Heart left ventricle (tissue), 16 donors: ENCODE data around the gene RRAS. TPM values are rescaled to one million over a fixed set of nuclear protein-coding genes. Genes with fewer than 3 reads are reported as not detected.

ENCODE experiments used
- ATAC-seq, 4 donors: fragments of 200-7000 bp; cut with Tn5 transposase; one replicate each; pipeline ENCODE4 v1.9.1; 2020 to 2022; ENCODE audit warnings: moderate library complexity in 4 of 4, mild to moderate bottlenecking in 3 of 4, moderate number of reproducible peaks in 1 of 4
- DNase-seq, 5 donors: peaks; one replicate each; pipeline ENCODE4 v3.0.0-alpha.2; 2020
- H3K27ac ChIP-seq, 12 donors: fragments of 200-600 bp; sonication (generic) in 4 of 12; one replicate each; pipeline versions ENCODE4 v1.5.0 to v1.8.0; 2016 to 2022; ENCODE audit warnings: mild to moderate bottlenecking in 2 of 12
- H3K27me3 ChIP-seq, 9 donors: fragments of 200-600 bp; sonication (generic) in 2 of 9; one replicate each; pipeline versions ENCODE4 v1.5.1 to v1.8.0; 2016 to 2022; ENCODE audit warnings: mild to moderate bottlenecking in 3 of 9
- H3K36me3 ChIP-seq, 9 donors: fragments of 200-600 bp; sonication (generic) in 2 of 9; one replicate each; pipeline versions ENCODE4 v1.5.0 to v1.8.0; 2018 to 2022; ENCODE audit warnings: mild to moderate bottlenecking in 2 of 9
- H3K4me1 ChIP-seq, 12 donors: fragments of 200-600 bp; sonication (generic) in 4 of 12; one replicate each; pipeline versions ENCODE4 v1.5.0 to v1.8.0; 2016 to 2022; ENCODE audit warnings: mild to moderate bottlenecking in 3 of 12
- H3K4me3 ChIP-seq, 12 donors: fragments of 200-600 bp; sonication (generic) in 4 of 12; one replicate each; pipeline versions ENCODE4 v1.5.0 to v1.8.0; 2017 to 2022; ENCODE audit warnings: mild to moderate bottlenecking in 9 of 12, moderate library complexity in 4 of 12
- H3K9me3 ChIP-seq, 12 donors: fragments of 200-600 bp; sonication (generic) in 4 of 12; one replicate each; pipeline versions ENCODE4 v1.5.0 to v1.8.0; 2016 to 2022; ENCODE audit warnings: mild to moderate bottlenecking in 1 of 12
- CTCF ChIP-seq, 12 donors: fragments of 200-600 bp; sonication (generic) in 4 of 12; IDR thresholded peaks; one replicate each; pipeline versions ENCODE4 v1.5.0 to v1.8.0; 2018 to 2022; ENCODE audit warnings: antibody characterized with exemption in 12 of 12, mild to moderate bottlenecking in 5 of 12
- POLR2A ChIP-seq, 2 donors: fragments of 450-650 bp; IDR thresholded peaks; one replicate each; pipeline ENCODE4 v1.6.1; 2017; ENCODE audit warnings: antibody characterized with exemption in 2 of 2, mild to moderate bottlenecking in 2 of 2, moderate library complexity in 2 of 2
- WGBS, 4 donors: extraction: QIAGEN DNeasy Blood & Tissue Kit in 2 of 4; methylation state at CpG; one replicate each; pipeline versions ENCODE4 v1.1.5 to v1.1.7; 2013 to 2018; 5-methylcytosine and 5-hydroxymethylcytosine counted together
- intact Hi-C, 10 donors: fragments of 100-400 bp; cut with DNase I; formaldehyde crosslinking; loops; one replicate each; pipeline versions ENCODE4 v1.11.1 to v1.14.2; 2022
- polyA plus RNA-seq, 2 donors: library from polyadenylated mRNA; stranded (reverse); fragments of 200-250 nt; gene quantifications; one replicate each; pipeline ENCODE4 v1.2.3, GENCODE V29; 2013
- total RNA-seq, 9 donors: library from RNA; depleted of rRNA in 2 of 9; stranded (reverse); fragments of >200 nt in 2 of 9; fragmentation: NEBNext Ultra II Directional in 3 of 9; extraction: Animal tissue kit (Norgen Biotek cat#: 25700) in 3 of 9; gene quantifications; one replicate each; pipeline versions ENCODE4 v1.1.0 to v1.2.4, GENCODE V29; 2016 to 2023
- donor health status: ischemic (EF 13 %, LVEDD 7.1; RV severe dilation, severe dysfunction).
- donor health status: healthy with polysubstance abuse.
- donor health status: DM: no; HTN: yes; CAD: no.
- donor health status: DM: no; HTN: no; CAD: no.
- donor health status: ischemic (EF 25% LVEDD 6.9; RV normal size, moderate dysfunction).
- donor health status: ischemic (EF 25% LVEDD 5.7; RV mildly dilated, moderate dysfunction).
- donor health status: healthy.
- donor health status: DM: yes; HTN: yes; CAD: no.
- donor health status: ischemic (EF 35%, LVEDD 5.7; RV mildly dilated, moderate dysfunction).
- donor health status: nonischemic (EF 11% LVEDD 7.7; RV severe dilation, severe dysfunction).
- donor health status: DM: yes; HTN: yes; CAD: no.
- donor health status: PGD.
- donor health status: ischemic (EF 29% LVEDD 5.4; RV normal size, mild dysfunction).
- donor health status: nonischemic (EF 23%, LVEDD 6.1; RV moderate dilation, normal function).

The RRAS gene
- total and polyA plus RNA-seq, 11 donors: 64.4 to 177 (median 112) TPM

- ATAC-seq (no peak), DNase-seq (no peak)
- Histone ChIP-seq H3K27me3 (no peaks in the 10 kb centered on the region), H3K36me3 (peaks cover 0 to 60% (median 57%) of the 10 kb centered on the region in 9 donors), H3K4me3 (no peak overlapping the region), H3K27ac (no peak overlapping the region), H3K4me1 (peaks cover 0 to 61% (median 34%) of the 10 kb centered on the region in 12 donors), H3K9me3 (no peaks in the 10 kb centered on the region)
- WGBS, 4 donors: 72 to 84% (median 82%) methylated on average over 16 to 19 of the region's 19 CpGs
- TF ChIP-seq CTCF (IDR thresholded peaks at IDR 0.05) (no peak), POLR2A (IDR thresholded peaks at IDR 0.05) (no peak)
- intact Hi-C loops: loop anchor here in 2 of 10 donors (2.0 to 10.0 kb wide), 2 partner anchors 127 to 287 kb away; no protein-coding TSS in a partner anchor
These were observed 41.9 kb upstream of the RRAS start for GRCh38 chr19:49681830-49682229.

GRCh38 chr19:49680421-49681351 is 40.7 kb upstream of the RRAS start:
- Histone ChIP-seq H3K27me3 (no peaks in the 10 kb centered on the region), H3K36me3 (peaks cover 0 to 50% (median 48%) of the 10 kb centered on the region in 9 donors), H3K9me3 (no peaks in the 10 kb centered on the region), H3K4me3 (peak overlapping the region in 8 of 12 donors; percentile 9 to 40 (median 28)), H3K4me1 (peaks cover 0 to 62% (median 37%) of the 10 kb centered on the region in 12 donors), H3K27ac (peak overlapping the region in 11 of 12 donors; percentile 24 to 98 (median 66))
- peak; percentile 86 to 96 (median 92) for DNase-seq
- peak in 3 of 4 donors; percentile 3 to 19 (median 3) for ATAC-seq
- TF ChIP-seq CTCF (IDR thresholded peaks at IDR 0.05): peak; percentile 99 to 100 (median 100)
- no peak for TF ChIP-seq POLR2A (IDR thresholded peaks at IDR 0.05)
- intact Hi-C loops: loop anchor here in 2 of 10 donors (2.0 to 10.0 kb wide), 2 partner anchors 128 to 286 kb away; no protein-coding TSS in a partner anchor
- 31 to 39% (median 34%) methylated on average over 32 to 40 of the region's 40 CpGs for WGBS, 4 donors

- Histone ChIP-seq H3K36me3 (peaks cover 0 to 42% (median 40%) of the 10 kb centered on the region in 9 donors), H3K27me3 (no peaks in the 10 kb centered on the region), H3K4me3 (peak overlapping the region in 4 of 12 donors; percentile 18 to 40 (median 36)), H3K9me3 (no peaks in the 10 kb centered on the region), H3K4me1 (peaks cover 0 to 62% (median 37%) of the 10 kb centered on the region in 12 donors), H3K27ac (peak overlapping the region in 10 of 12 donors; percentile 27 to 100 (median 72))
- DNase-seq (no peak), ATAC-seq (no peak)
- intact Hi-C loops: loop anchor here in 7 of 10 donors (2.0 to 10.0 kb wide), 12 partner anchors 85 to 285 kb away; partner anchors contain the start of genes PRR12 (in 3 of the 7), PNKP (in 2 of the 7), RPS11 (in 2 of the 7) and AP2A1 (in 1 of the 7)
- WGBS, 4 donors: 54 to 62% (median 58%) methylated on average over 10 of the region's 10 CpGs
- TF ChIP-seq CTCF (IDR thresholded peaks at IDR 0.05) (no peak), POLR2A (IDR thresholded peaks at IDR 0.05) (no peak)
These were observed 39.9 kb upstream of the RRAS start for GRCh38 chr19:49679771-49680413.
